Neural progenitor cell (in vitro differentiated cells): Measurements from ENCODE around the gene SLCO3A1. TPM values are rescaled to one million over a fixed set of nuclear protein-coding genes. Genes with fewer than 3 reads are reported as not detected.

Source experiments
- DNase-seq: peaks from one replicate; pipeline ENCODE4 v3.0.0-alpha.2; 2016; ENCODE audit warnings: low spot score
- H2AFZ ChIP-seq: fragments of 200-600 bp; sonication (generic); replicated peaks from 2 replicates; pipeline ENCODE4 v1.6.1; 2016; ENCODE audit warnings: antibody characterized with exemption
- H3F3A ChIP-seq: fragments of 200-600 bp; sonication (generic); 2 replicates; pipeline ENCODE4 v1.6.1; 2016; ENCODE audit warnings: antibody characterized with exemption, low read depth
- H3K27ac ChIP-seq: fragments of 200-600 bp; sonication (generic); 2 replicates; pipeline ENCODE4 v1.5.1; 2016; ENCODE audit warnings: mild to moderate bottlenecking
- H3K27me3 ChIP-seq: fragments of 200-600 bp; sonication (generic); 2 replicates; pipeline ENCODE4 v1.6.1; 2016; ENCODE audit warnings: mild to moderate bottlenecking, moderate library complexity
- H3K36me3 ChIP-seq: fragments of 200-600 bp; sonication (generic); 2 replicates; pipeline ENCODE4 v1.5.1; 2016
- H3K4me1 ChIP-seq: fragments of 200-600 bp; sonication (generic); 2 replicates; pipeline ENCODE4 v1.6.1; 2016; ENCODE audit warnings: mixed run types
- H3K4me2 ChIP-seq: fragments of 200-600 bp; sonication (generic); 2 replicates; pipeline ENCODE4 v1.6.1; 2016
- H3K4me3 ChIP-seq: fragments of 200-600 bp; sonication (generic); 2 replicates; pipeline ENCODE4 v1.5.1; 2016
- H3K79me2 ChIP-seq: fragments of 200-600 bp; sonication (generic); 2 replicates; pipeline ENCODE4 v1.6.1; 2016; ENCODE audit warnings: low read depth
- H3K9ac ChIP-seq: fragments of 200-600 bp; sonication (generic); 2 replicates; pipeline ENCODE4 v1.6.1; 2016
- H3K9me3 ChIP-seq: fragments of 200-600 bp; sonication (generic); 2 replicates; pipeline ENCODE4 v1.5.1; 2016; ENCODE audit warnings: low read depth
- H4K20me1 ChIP-seq: fragments of 200-600 bp; sonication (generic); 2 replicates; pipeline ENCODE4 v1.6.1; 2016; ENCODE audit warnings: low read depth
- H3K27ac Mint-ChIP-seq: 3 replicates; pipeline ENCODE4 v1.8.0; 2021; ENCODE audit warnings: mixed read lengths
- H3K27me3 Mint-ChIP-seq: 2 replicates; pipeline ENCODE4 v1.8.0; 2022; ENCODE audit warnings: low read depth, mild to moderate bottlenecking, inconsistent platforms, moderate library complexity, mixed read lengths; ENCODE audit not compliant: insufficient read depth
- H3K36me3 Mint-ChIP-seq: 3 replicates; pipeline ENCODE4 v1.8.0; 2021; ENCODE audit warnings: mixed read lengths
- H3K4me1 Mint-ChIP-seq: 3 replicates; pipeline ENCODE4 v1.8.0; 2021; ENCODE audit warnings: mixed read lengths
- H3K4me3 Mint-ChIP-seq: 3 replicates; pipeline ENCODE4 v1.8.0; 2021; ENCODE audit warnings: mild to moderate bottlenecking, moderate library complexity, mixed read lengths
- H3K9me3 Mint-ChIP-seq: 3 replicates; pipeline ENCODE4 v1.8.0; 2020; ENCODE audit warnings: mixed read lengths
- EZH2 ChIP-seq: fragments of 200-600 bp; sonication (generic); IDR thresholded peaks from 2 replicates; pipeline ENCODE4 v1.6.1; 2017; ENCODE audit warnings: antibody characterized with exemption, mild to moderate bottlenecking, moderate library complexity
- EZH2phosphoT487 ChIP-seq: fragments of 200-600 bp; sonication (generic); IDR thresholded peaks from 2 replicates; pipeline ENCODE4 v1.6.1; 2017; ENCODE audit warnings: antibody characterized with exemption
- total RNA-seq: library from RNA; depleted of rRNA; stranded (reverse); fragments of >200 nt; gene quantifications from 2 replicates; pipeline ENCODE4 v1.2.3, GENCODE V29; 2015; ENCODE audit warnings: low replicate concordance
- TF ChIP-seq, protein P1 (sequence below): fragments of 200-600 bp; sonication (generic); IDR thresholded peaks from 2 replicates; pipeline ENCODE4 v1.5.1; 2017; ENCODE audit warnings: antibody characterized with exemption, mild to moderate bottlenecking

The SLCO3A1 gene
- total RNA-seq, 1 donor from 2014 or later = 6.6 TPM

DNA sequence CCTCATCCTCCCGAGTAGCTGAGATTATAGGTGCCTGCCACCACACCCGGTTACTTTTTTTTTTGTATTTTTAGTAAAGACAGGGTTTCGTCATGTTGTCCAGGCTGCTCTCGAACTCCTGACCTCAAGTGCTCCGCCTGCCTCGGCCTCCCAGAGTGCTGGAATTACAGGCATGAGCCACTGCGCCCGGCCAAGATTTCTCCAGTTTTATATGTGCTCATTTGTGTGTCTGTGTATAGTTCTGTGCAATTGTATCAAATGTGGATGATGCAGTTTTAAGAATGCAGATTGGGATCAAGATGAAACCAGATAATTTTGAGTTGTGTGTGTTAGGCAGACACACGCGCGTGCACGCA lies 68.3 kb downstream of the SLCO3A1 start:
- no peak overlapping the region for H3K4me2 ChIP-seq
- no peaks in the 10 kb centered on the region for H3K27me3 ChIP-seq
- H3K36me3 Mint-ChIP-seq = no peaks in the 10 kb centered on the region
- H3K4me3 Mint-ChIP-seq = no peak overlapping the region
- H3K4me3 ChIP-seq = no peak overlapping the region
- H3K4me1 Mint-ChIP-seq = peaks cover 6% of the 10 kb centered on the region
- H3F3A ChIP-seq = no peaks in the 10 kb centered on the region
- peaks cover 16% of the 10 kb centered on the region for H3K4me1 ChIP-seq
- no peaks in the 10 kb centered on the region for H3K36me3 ChIP-seq
- no peak overlapping the region for H3K27ac ChIP-seq
- H3K79me2 ChIP-seq = no peaks in the 10 kb centered on the region
- no peaks in the 10 kb centered on the region for H4K20me1 ChIP-seq
- H3K27me3 Mint-ChIP-seq = peaks cover 5% of the 10 kb centered on the region
- no peaks in the 10 kb centered on the region for H3K9me3 Mint-ChIP-seq
- H3K27ac Mint-ChIP-seq = no peak overlapping the region
- no peak overlapping the region for H2AFZ ChIP-seq
- DNase-seq = no peak
- H3K9me3 ChIP-seq = no peaks in the 10 kb centered on the region
- TF ChIP-seq EZH2 = no peak
- H3K9ac ChIP-seq = no peak overlapping the region

DNA sequence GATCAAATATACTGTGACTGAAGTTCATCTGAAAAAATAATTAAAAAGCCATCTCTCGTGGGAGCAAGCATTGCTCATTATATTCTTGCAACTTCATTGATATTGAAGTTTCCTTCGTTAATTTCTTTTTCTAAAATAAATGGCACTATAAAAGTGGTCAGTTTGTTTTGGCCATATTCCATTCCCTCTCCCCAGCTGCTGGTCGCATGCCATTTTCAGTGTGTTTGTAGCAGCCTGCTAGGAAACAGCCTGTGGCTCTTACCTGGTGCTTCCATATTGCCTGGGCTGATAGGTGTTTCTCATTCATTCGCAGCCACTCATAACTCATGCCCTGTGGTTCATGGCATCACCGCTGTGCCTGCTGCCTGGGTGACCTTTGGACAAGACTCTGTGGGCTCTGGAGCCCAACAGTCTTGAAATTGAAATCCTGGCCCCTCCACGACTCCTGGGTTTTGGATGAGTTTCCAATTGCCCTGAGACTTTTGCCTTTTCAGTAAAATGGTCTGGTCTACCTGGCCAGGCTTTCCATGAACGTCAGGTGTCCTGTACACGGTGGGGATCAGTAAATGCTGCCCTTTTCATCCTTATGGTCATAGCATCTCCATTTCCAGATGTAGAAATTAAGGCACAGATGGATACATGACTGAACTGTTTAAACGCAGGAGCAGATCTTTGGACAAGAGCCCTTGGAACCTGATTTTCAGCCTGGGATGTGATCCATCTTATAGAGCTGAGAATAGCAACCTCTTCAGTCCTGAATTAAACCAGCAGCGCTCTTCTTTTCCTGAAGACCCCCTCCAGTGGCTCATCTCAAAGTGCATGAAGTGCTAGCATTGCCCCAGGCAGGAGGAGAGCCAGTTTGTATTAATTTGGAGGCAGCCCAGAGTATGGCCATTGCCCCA lies 69.4 kb downstream of the SLCO3A1 start:
- H3K27ac Mint-ChIP-seq = no peak overlapping the region

DNA sequence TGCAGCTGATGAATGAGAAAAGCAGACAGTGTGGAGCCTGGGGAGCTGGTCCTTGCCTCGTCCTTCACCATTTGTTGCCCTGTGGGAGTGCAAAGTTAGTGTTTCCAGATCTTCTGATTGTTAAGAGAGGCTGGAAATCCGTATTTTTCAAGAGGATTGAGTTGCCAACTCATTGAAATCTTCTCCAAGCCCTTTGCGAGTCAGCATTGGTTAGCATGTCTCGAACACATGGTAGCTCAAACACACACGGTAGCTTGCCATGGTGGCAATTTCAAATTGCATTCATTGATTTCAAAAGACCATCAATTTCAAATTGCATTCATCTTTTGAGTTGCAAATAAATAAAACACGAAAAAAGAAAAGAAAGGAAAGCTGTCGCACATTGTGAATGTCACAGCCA lies 70.7 kb downstream of the SLCO3A1 start:
- no peak for TF ChIP-seq EZH2
- no peak for TF ChIP-seq EZH2phosphoT487
- TF ChIP-seq, protein P1, sequence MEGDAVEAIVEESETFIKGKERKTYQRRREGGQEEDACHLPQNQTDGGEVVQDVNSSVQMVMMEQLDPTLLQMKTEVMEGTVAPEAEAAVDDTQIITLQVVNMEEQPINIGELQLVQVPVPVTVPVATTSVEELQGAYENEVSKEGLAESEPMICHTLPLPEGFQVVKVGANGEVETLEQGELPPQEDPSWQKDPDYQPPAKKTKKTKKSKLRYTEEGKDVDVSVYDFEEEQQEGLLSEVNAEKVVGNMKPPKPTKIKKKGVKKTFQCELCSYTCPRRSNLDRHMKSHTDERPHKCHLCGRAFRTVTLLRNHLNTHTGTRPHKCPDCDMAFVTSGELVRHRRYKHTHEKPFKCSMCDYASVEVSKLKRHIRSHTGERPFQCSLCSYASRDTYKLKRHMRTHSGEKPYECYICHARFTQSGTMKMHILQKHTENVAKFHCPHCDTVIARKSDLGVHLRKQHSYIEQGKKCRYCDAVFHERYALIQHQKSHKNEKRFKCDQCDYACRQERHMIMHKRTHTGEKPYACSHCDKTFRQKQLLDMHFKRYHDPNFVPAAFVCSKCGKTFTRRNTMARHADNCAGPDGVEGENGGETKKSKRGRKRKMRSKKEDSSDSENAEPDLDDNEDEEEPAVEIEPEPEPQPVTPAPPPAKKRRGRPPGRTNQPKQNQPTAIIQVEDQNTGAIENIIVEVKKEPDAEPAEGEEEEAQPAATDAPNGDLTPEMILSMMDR = no peak
- Mint-ChIP-seq H3K27ac (no peak overlapping the region), H3K27me3 (peaks cover 5% of the 10 kb centered on the region), H3K4me1 (peaks cover 14% of the 10 kb centered on the region), H3K9me3 (no peaks in the 10 kb centered on the region), H3K36me3 (no peaks in the 10 kb centered on the region), H3K4me3 (no peak overlapping the region)
- H3K4me2 ChIP-seq = no peak overlapping the region
- no peaks in the 10 kb centered on the region for H3K9me3 ChIP-seq
- H3F3A ChIP-seq = no peaks in the 10 kb centered on the region
- DNase-seq = no peak
- H3K4me1 ChIP-seq = peaks cover 26% of the 10 kb centered on the region
- no peak overlapping the region for H3K9ac ChIP-seq
- no peaks in the 10 kb centered on the region for H3K79me2 ChIP-seq
- H3K27me3 ChIP-seq = no peaks in the 10 kb centered on the region
- H2AFZ ChIP-seq = no peak overlapping the region
- H3K27ac ChIP-seq = no peak overlapping the region
- H3K36me3 ChIP-seq = no peaks in the 10 kb centered on the region
- no peaks in the 10 kb centered on the region for H4K20me1 ChIP-seq
- H3K4me3 ChIP-seq = no peak overlapping the region

More for the DNA sequence above, 69.4 kb downstream of the SLCO3A1 start:
- Mint-ChIP-seq H3K36me3 (no peaks in the 10 kb centered on the region), H3K4me1 (peaks cover 14% of the 10 kb centered on the region), H3K9me3 (no peaks in the 10 kb centered on the region), H3K4me3 (no peak overlapping the region), H3K27me3 (peaks cover 5% of the 10 kb centered on the region)
- H3K9me3 ChIP-seq = no peaks in the 10 kb centered on the region
- H3K36me3 ChIP-seq = no peaks in the 10 kb centered on the region
- peaks cover 26% of the 10 kb centered on the region for H3K4me1 ChIP-seq
- H3K79me2 ChIP-seq = no peaks in the 10 kb centered on the region
- no peak overlapping the region for H3K27ac ChIP-seq
- DNase-seq = no peak
- no peaks in the 10 kb centered on the region for H3F3A ChIP-seq
- H3K9ac ChIP-seq = no peak overlapping the region
- no peak overlapping the region for H2AFZ ChIP-seq
- no peaks in the 10 kb centered on the region for H3K27me3 ChIP-seq
- TF ChIP-seq, protein P1 = no peak
- no peak for TF ChIP-seq EZH2
- no peak for TF ChIP-seq EZH2phosphoT487
- H3K4me2 ChIP-seq = no peak overlapping the region
- no peak overlapping the region for H3K4me3 ChIP-seq
- H4K20me1 ChIP-seq = no peaks in the 10 kb centered on the region
